HEK293 (cell line): ENCODE results near the gene HOXB4.
A peak's percentile ranks its signal among the peaks of the same experiment; 100 is the strongest.

Experiments
- CTCF ChIA-PET: fragments of 350-600 bp; formaldehyde crosslinking; extraction: SDS; loops from one replicate; lab custom pipeline; 2021; ENCODE audit warnings: antibody characterized with exemption; lab: Yijun Ruan, JAX
- POLR2A ChIA-PET: fragments of 300-600 bp; formaldehyde crosslinking; extraction: SDS; loops from one replicate; lab custom pipeline; 2020; ENCODE audit warnings: antibody characterized with exemption, inconsistent platforms; lab: Yijun Ruan, JAX
- H3K27ac ChIP-seq: fragments of 200-500 bp; sonication (Bioruptor generic); 2 replicates; pipeline ENCODE4 v1.5.1; 2014; ENCODE audit warnings: low read depth, low read length, control low read depth, inconsistent platforms; ENCODE audit errors: extremely low read depth
- H3K36me3 ChIP-seq, 2 experiments: fragments of 200-500 bp in 1 of 2; sonication (Bioruptor generic) in 1 of 2; 1 replicate in 1 of 2; 2 replicates in 1 of 2; pipeline ENCODE4 v1.5.1; 2014 to 2017; ENCODE audit warnings: inconsistent platforms in 2 of 2, low read length in 2 of 2; ENCODE audit not compliant: control insufficient read depth in 2 of 2, insufficient read depth in 1 of 2
- H3K4me1 ChIP-seq: fragments of 200-500 bp; sonication (Bioruptor generic); 2 replicates; pipeline ENCODE4 v1.5.1; 2014; ENCODE audit warnings: mild to moderate bottlenecking, low read length, inconsistent platforms; ENCODE audit not compliant: control insufficient read depth, insufficient read depth
- H3K4me3 ChIP-seq: 2 replicates; pipeline ENCODE4 v1.5.1; 2011; ENCODE audit warnings: low read depth, mild to moderate bottlenecking, control low read depth, low read length, moderate library complexity
- H3K9me3 ChIP-seq: fragments of 200-500 bp; sonication (Bioruptor generic); 2 replicates; pipeline ENCODE4 v1.5.1; 2014; ENCODE audit warnings: low read depth, low read length, inconsistent platforms; ENCODE audit not compliant: control insufficient read depth, insufficient read depth
- GLI4 ChIP-seq: fragments of 450-650 bp; formaldehyde crosslinking; IDR thresholded peaks from 2 replicates; pipeline ENCODE4 v1.5.1; 2016; ENCODE audit warnings: missing biosample characterization, missing genetic modification characterization
- IKZF3 ChIP-seq: fragments of 450-650 bp; IDR thresholded peaks from 2 replicates; pipeline ENCODE4 v1.5.0; 2018; ENCODE audit warnings: missing biosample characterization, mild to moderate bottlenecking, missing genetic modification characterization, moderate library complexity
- KLF10 ChIP-seq: fragments of 450-650 bp; IDR thresholded peaks from 2 replicates; pipeline ENCODE4 v1.5.1; 2018; ENCODE audit warnings: missing biosample characterization, mild to moderate bottlenecking, missing genetic modification characterization
- KLF17 ChIP-seq: fragments of 450-650 bp; formaldehyde crosslinking; IDR thresholded peaks from 2 replicates; pipeline ENCODE4 v1.5.1; 2016; ENCODE audit warnings: missing biosample characterization, missing genetic modification characterization
- PBX3 ChIP-seq: sonication (generic); formaldehyde crosslinking; IDR thresholded peaks from 2 replicates; pipeline ENCODE4 v1.8.1; 2022; ENCODE audit warnings: mild to moderate bottlenecking, moderate library complexity, missing genetic modification reagents
- ZBTB1 ChIP-seq: fragments of 450-650 bp; formaldehyde crosslinking; IDR thresholded peaks from 2 replicates; pipeline ENCODE4 v1.5.1; 2016; ENCODE audit warnings: missing biosample characterization, missing genetic modification characterization
- ZBTB11 ChIP-seq: fragments of 450-650 bp; formaldehyde crosslinking; conservative IDR thresholded peaks from 2 replicates; pipeline ENCODE4 v1.5.1; 2016; ENCODE audit warnings: low read depth, missing biosample characterization, missing genetic modification characterization
- ZNF133 ChIP-seq: fragments of 450-650 bp; formaldehyde crosslinking; IDR thresholded peaks from 2 replicates; pipeline ENCODE4 v1.5.1; 2016; ENCODE audit warnings: missing biosample characterization, missing genetic modification characterization
- ZNF148 ChIP-seq: fragments of 450-650 bp; formaldehyde crosslinking; IDR thresholded peaks from 2 replicates; pipeline ENCODE4 v1.5.0; 2017; ENCODE audit warnings: missing biosample characterization, missing genetic modification characterization, borderline replicate concordance
- ZNF175 ChIP-seq: fragments of 450-650 bp; formaldehyde crosslinking; IDR thresholded peaks from 2 replicates; pipeline ENCODE4 v1.5.1; 2016; ENCODE audit warnings: missing biosample characterization, missing genetic modification characterization
- ZNF529 ChIP-seq: fragments of 450-650 bp; formaldehyde crosslinking; IDR thresholded peaks from 2 replicates; pipeline ENCODE4 v1.5.1; 2017; ENCODE audit warnings: missing genetic modification characterization, missing biosample characterization; ENCODE audit not compliant: insufficient replicate concordance
- ZNF585B ChIP-seq: fragments of 450-650 bp; formaldehyde crosslinking; IDR thresholded peaks from 2 replicates; pipeline ENCODE4 v1.5.1; 2016; ENCODE audit warnings: missing biosample characterization, missing genetic modification characterization
- ZNF600 ChIP-seq: fragments of 450-650 bp; formaldehyde crosslinking; IDR thresholded peaks from 2 replicates; pipeline ENCODE4 v1.5.1; 2016; ENCODE audit warnings: missing biosample characterization, missing genetic modification characterization
- ZNF639 ChIP-seq: fragments of 450-650 bp; formaldehyde crosslinking; IDR thresholded peaks from 2 replicates; pipeline ENCODE4 v1.5.1; 2016; ENCODE audit warnings: missing biosample characterization, missing genetic modification characterization
- ZNF776 ChIP-seq: fragments of 450-650 bp; formaldehyde crosslinking; IDR thresholded peaks from 2 replicates; pipeline ENCODE4 v1.5.0; 2017; ENCODE audit warnings: missing biosample characterization, missing genetic modification characterization, borderline replicate concordance
- ZSCAN5A ChIP-seq: fragments of 450-650 bp; formaldehyde crosslinking; IDR thresholded peaks from 2 replicates; pipeline ENCODE4 v1.5.1; 2016; ENCODE audit warnings: missing biosample characterization, missing genetic modification characterization

Gene HOXB4

GRCh38 chr17:48546137-48546923 lies 31.8 kb downstream of the HOXB4 start (continued):
- TF ChIP-seq ZNF148 (no peak), ZNF585B (tag by site-specific recombination) (no peak), ZSCAN5A (tag by site-specific recombination) (no peak), ZBTB11 (tag by site-specific recombination) (no peak), ZNF133 (tag by site-specific recombination) (no peak), KLF10 (no peak), ZNF776 (no peak), KLF17 (no peak)

GRCh38 chr17:48545539-48545938 lies 32.6 kb downstream of the HOXB4 start:
- H3K4me1 ChIP-seq = peaks cover 56% of the 10 kb centered on the region
- CTCF ChIA-PET = interaction anchor here (0.6 to 1.1 kb wide), 3 partner anchors 10 to 97 kb away, joined by 3 to 7 read pairs (median 5); no protein-coding TSS in a partner anchor

More at GRCh38 chr17:48545539-48545938, 32.6 kb downstream of the HOXB4 start:
- no peaks in the 10 kb centered on the region for H3K9me3 ChIP-seq
- POLR2A ChIA-PET = interaction anchor here (0.7 to 1.0 kb wide), 3 partner anchors 10 to 101 kb away, joined by 3 to 5 read pairs (median 3); no protein-coding TSS in a partner anchor
- peak overlapping the region; percentile 100 for H3K27ac ChIP-seq
- TF ChIP-seq ZNF529 (tag by site-specific recombination) (no peak), IKZF3 (tag by site-specific recombination) (0 out of 2 replicates have a peak, but pooled peaks have one; percentile 5), GLI4 (no peak), ZNF175 (tag by site-specific recombination) (no peak), ZNF639 (tag by site-specific recombination) (no peak), ZNF600 (tag by site-specific recombination) (peak; percentile 70), ZBTB1 (no peak), PBX3 (CRISPR knock-in tag) (no peak)
- H3K36me3 ChIP-seq = peaks cover 10 to 24% of the 10 kb centered on the region in 2 experiments
- H3K4me3 ChIP-seq = no peak overlapping the region
